Measurements from ENCODE around the gene CCDC9.

The CCDC9 gene

GRCh38 chr19:47309608-47310007 is 53.3 kb downstream of the CCDC9 start, which contains the start of gene C5AR1:
Gene C5AR1, plus strand, starts transcription at chr19:47309861. Its CDS starts 35 bp downstream, at chr19:47309896.
- DNase-seq (ENCODE audit: low spot score), result no peak
- no peak for ATAC-seq (ENCODE audit: low read depth)
- no peaks in the 10 kb centered on the region for H3K9me3 ChIP-seq (ENCODE audit: severe bottlenecking)
- no peaks in the 10 kb centered on the region for H3K36me3 ChIP-seq (ENCODE audit: low read depth)
- H3K4me1 ChIP-seq (ENCODE audit: insufficient read depth, poor library complexity, severe bottlenecking), result peaks cover 9% of the 10 kb centered on the region
- H3K27me3 ChIP-seq (ENCODE audit: insufficient read depth, poor library complexity, severe bottlenecking), result no peaks in the 10 kb centered on the region
- H3K27ac ChIP-seq (ENCODE audit: poor library complexity, severe bottlenecking), result peak within 1 kb of the TSS; percentile 7
- TF ChIP-seq, protein P1, sequence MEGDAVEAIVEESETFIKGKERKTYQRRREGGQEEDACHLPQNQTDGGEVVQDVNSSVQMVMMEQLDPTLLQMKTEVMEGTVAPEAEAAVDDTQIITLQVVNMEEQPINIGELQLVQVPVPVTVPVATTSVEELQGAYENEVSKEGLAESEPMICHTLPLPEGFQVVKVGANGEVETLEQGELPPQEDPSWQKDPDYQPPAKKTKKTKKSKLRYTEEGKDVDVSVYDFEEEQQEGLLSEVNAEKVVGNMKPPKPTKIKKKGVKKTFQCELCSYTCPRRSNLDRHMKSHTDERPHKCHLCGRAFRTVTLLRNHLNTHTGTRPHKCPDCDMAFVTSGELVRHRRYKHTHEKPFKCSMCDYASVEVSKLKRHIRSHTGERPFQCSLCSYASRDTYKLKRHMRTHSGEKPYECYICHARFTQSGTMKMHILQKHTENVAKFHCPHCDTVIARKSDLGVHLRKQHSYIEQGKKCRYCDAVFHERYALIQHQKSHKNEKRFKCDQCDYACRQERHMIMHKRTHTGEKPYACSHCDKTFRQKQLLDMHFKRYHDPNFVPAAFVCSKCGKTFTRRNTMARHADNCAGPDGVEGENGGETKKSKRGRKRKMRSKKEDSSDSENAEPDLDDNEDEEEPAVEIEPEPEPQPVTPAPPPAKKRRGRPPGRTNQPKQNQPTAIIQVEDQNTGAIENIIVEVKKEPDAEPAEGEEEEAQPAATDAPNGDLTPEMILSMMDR (IDR thresholded peaks at IDR 0.05; ENCODE audit: poor library complexity, severe bottlenecking), result no peak
- H3K4me3 ChIP-seq (ENCODE audit: severe bottlenecking), result no peak within 1 kb of the TSS

GRCh38 chr19:47310323-47310722 is 54.0 kb downstream of the CCDC9 start:
- no peaks in the 10 kb centered on the region for H3K36me3 ChIP-seq (ENCODE audit: low read depth)
- ATAC-seq (ENCODE audit: low read depth), result no peak
- H3K27me3 ChIP-seq (ENCODE audit: insufficient read depth, poor library complexity, severe bottlenecking), result no peaks in the 10 kb centered on the region
- no peak for DNase-seq (ENCODE audit: low spot score)
- peaks cover 9% of the 10 kb centered on the region for H3K4me1 ChIP-seq (ENCODE audit: insufficient read depth, poor library complexity, severe bottlenecking)
- peak overlapping the region; percentile 7 for H3K27ac ChIP-seq (ENCODE audit: poor library complexity, severe bottlenecking)
- H3K4me3 ChIP-seq (ENCODE audit: severe bottlenecking), result no peak overlapping the region
- no peaks in the 10 kb centered on the region for H3K9me3 ChIP-seq (ENCODE audit: severe bottlenecking)
- TF ChIP-seq, protein P1 (IDR thresholded peaks at IDR 0.05; ENCODE audit: poor library complexity, severe bottlenecking), result no peak

- Histone ChIP-seq H3K4me1 (ENCODE audit: insufficient read depth, poor library complexity, severe bottlenecking) (peaks cover 12% of the 10 kb centered on the region), H3K4me3 (ENCODE audit: severe bottlenecking) (no peak overlapping the region), H3K9me3 (ENCODE audit: severe bottlenecking) (no peaks in the 10 kb centered on the region), H3K36me3 (ENCODE audit: low read depth) (no peaks in the 10 kb centered on the region), H3K27ac (ENCODE audit: poor library complexity, severe bottlenecking) (peak overlapping the region; percentile 7), H3K27me3 (ENCODE audit: insufficient read depth, poor library complexity, severe bottlenecking) (no peaks in the 10 kb centered on the region)
- peak; percentile 58 for ATAC-seq (ENCODE audit: low read depth)
- TF ChIP-seq, protein P1 (IDR thresholded peaks at IDR 0.05; ENCODE audit: poor library complexity, severe bottlenecking), result no peak
- peak; percentile 83 for DNase-seq (ENCODE audit: low spot score)
Measured at GRCh38 chr19:47310819-47311218, 54.5 kb downstream of the CCDC9 start.

GRCh38 chr19:47312366-47313006 is 56.2 kb downstream of the CCDC9 start:
- TF ChIP-seq, protein P1 (IDR thresholded peaks at IDR 0.05; ENCODE audit: poor library complexity, severe bottlenecking), result no peak
- no peaks in the 10 kb centered on the region for H3K36me3 ChIP-seq (ENCODE audit: low read depth)
- ATAC-seq (ENCODE audit: low read depth) (no peak), DNase-seq (ENCODE audit: low spot score) (no peak)
- peak overlapping the region; percentile 23 for H3K27ac ChIP-seq (ENCODE audit: poor library complexity, severe bottlenecking)
- H3K27me3 ChIP-seq (ENCODE audit: insufficient read depth, poor library complexity, severe bottlenecking), result no peaks in the 10 kb centered on the region
- H3K4me3 ChIP-seq (ENCODE audit: severe bottlenecking), result no peak overlapping the region
- peaks cover 12% of the 10 kb centered on the region for H3K4me1 ChIP-seq (ENCODE audit: insufficient read depth, poor library complexity, severe bottlenecking)
- no peaks in the 10 kb centered on the region for H3K9me3 ChIP-seq (ENCODE audit: severe bottlenecking)

- TF ChIP-seq, protein P1 (IDR thresholded peaks at IDR 0.05; ENCODE audit: poor library complexity, severe bottlenecking), result no peak
- peaks cover 11% of the 10 kb centered on the region for H3K4me1 ChIP-seq (ENCODE audit: insufficient read depth, poor library complexity, severe bottlenecking)
- H3K27ac ChIP-seq (ENCODE audit: poor library complexity, severe bottlenecking), result peak overlapping the region; percentile 23
- DNase-seq (ENCODE audit: low spot score) (no peak), ATAC-seq (ENCODE audit: low read depth) (no peak)
- no peaks in the 10 kb centered on the region for H3K9me3 ChIP-seq (ENCODE audit: severe bottlenecking)
- H3K27me3 ChIP-seq (ENCODE audit: insufficient read depth, poor library complexity, severe bottlenecking), result no peaks in the 10 kb centered on the region
- H3K36me3 ChIP-seq (ENCODE audit: low read depth), result no peaks in the 10 kb centered on the region
- no peak overlapping the region for H3K4me3 ChIP-seq (ENCODE audit: severe bottlenecking)
Measured at GRCh38 chr19:47313754-47314295, 57.5 kb downstream of the CCDC9 start.
